Measurements from ENCODE around the gene TSPAN11.

DNA sequence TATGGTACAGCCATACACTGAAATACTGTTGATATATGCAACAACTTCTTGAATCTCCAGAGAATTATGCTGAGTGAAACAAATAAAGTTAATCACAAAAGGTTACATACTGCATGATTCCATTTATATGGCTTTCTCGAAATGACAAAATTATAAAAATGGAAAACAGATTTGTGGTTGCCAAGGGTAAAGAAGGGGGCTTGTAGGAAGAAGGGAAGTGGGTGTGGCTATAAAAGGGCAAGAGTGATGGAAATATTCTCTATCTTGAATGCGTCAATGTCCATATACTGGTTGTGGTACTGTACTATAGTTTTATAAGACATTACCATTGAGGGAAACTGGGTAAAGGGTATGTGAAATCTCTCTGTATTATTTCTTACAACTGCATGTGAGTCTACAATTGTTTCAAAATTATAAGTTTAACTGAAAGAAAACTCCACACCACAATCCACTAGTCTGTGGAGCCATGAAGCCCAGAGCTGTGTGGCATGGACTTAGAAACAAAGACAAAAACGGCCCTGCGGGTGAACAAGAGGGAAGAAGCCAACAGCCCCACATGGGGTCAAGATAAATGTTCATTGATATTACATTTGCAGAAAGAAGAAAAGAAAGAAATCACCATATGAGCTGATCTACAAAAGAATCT is 18.3 kb upstream of the TSPAN11 start:
- TF ChIP-seq, protein P1, sequence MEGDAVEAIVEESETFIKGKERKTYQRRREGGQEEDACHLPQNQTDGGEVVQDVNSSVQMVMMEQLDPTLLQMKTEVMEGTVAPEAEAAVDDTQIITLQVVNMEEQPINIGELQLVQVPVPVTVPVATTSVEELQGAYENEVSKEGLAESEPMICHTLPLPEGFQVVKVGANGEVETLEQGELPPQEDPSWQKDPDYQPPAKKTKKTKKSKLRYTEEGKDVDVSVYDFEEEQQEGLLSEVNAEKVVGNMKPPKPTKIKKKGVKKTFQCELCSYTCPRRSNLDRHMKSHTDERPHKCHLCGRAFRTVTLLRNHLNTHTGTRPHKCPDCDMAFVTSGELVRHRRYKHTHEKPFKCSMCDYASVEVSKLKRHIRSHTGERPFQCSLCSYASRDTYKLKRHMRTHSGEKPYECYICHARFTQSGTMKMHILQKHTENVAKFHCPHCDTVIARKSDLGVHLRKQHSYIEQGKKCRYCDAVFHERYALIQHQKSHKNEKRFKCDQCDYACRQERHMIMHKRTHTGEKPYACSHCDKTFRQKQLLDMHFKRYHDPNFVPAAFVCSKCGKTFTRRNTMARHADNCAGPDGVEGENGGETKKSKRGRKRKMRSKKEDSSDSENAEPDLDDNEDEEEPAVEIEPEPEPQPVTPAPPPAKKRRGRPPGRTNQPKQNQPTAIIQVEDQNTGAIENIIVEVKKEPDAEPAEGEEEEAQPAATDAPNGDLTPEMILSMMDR (IDR thresholded peaks at IDR 0.05): no peak
- TF ChIP-seq POLR2A (IDR thresholded peaks at IDR 0.05) (no peak), EP300 (IDR thresholded peaks at IDR 0.05) (no peak)

All from ovary (tissue), 3 donors.